Lung (tissue), 12 donors: ENCODE data around the gene UBE2G2. TPM values are rescaled to one million over a fixed set of nuclear protein-coding genes. Genes with fewer than 3 reads are reported as not detected.

Experiments used
- ATAC-seq: fragments of 200-7000 bp; cut with Tn5 transposase; one replicate; pipeline ENCODE4 v1.9.1; 2020; ENCODE audit warnings: moderate number of reproducible peaks; ENCODE audit not compliant: insufficient read depth, low FRiP score
- DNase-seq, 3 donors: peaks; one replicate each; pipeline ENCODE4 v3.0.0-alpha.2; 2013 to 2017
- H3K27ac ChIP-seq, 2 donors: one replicate each; pipeline ENCODE4 v1.5.1; 2013; ENCODE audit warnings: mild to moderate bottlenecking in 2 of 2, moderate library complexity in 2 of 2, control low read depth in 1 of 2, inconsistent platforms in 1 of 2, low read depth in 1 of 2, low read length in 1 of 2
- H3K27me3 ChIP-seq, 3 donors: one replicate each; pipeline ENCODE4 v1.5.1; 2013; ENCODE audit warnings: low read length in 2 of 3; ENCODE audit not compliant: control insufficient read depth in 3 of 3, insufficient read depth in 3 of 3
- H3K36me3 ChIP-seq, 4 donors: one replicate each; pipeline ENCODE4 v1.5.1; 2013; ENCODE audit warnings: low read length in 4 of 4, mild to moderate bottlenecking in 1 of 4, moderate library complexity in 1 of 4; ENCODE audit not compliant: control insufficient read depth in 4 of 4, insufficient read depth in 4 of 4
- H3K4me1 ChIP-seq, 5 donors: one replicate each; pipeline ENCODE4 v1.5.1; 2013; ENCODE audit warnings: low read length in 5 of 5, mild to moderate bottlenecking in 2 of 5, moderate library complexity in 1 of 5; ENCODE audit not compliant: control insufficient read depth in 5 of 5, insufficient read depth in 5 of 5
- H3K4me3 ChIP-seq: one replicate; pipeline ENCODE4 v1.5.1; 2013; ENCODE audit warnings: mild to moderate bottlenecking, control low read depth, moderate library complexity
- H3K9ac ChIP-seq, 2 donors: one replicate each; pipeline ENCODE4 v1.5.1; 2013; ENCODE audit warnings: low read length in 2 of 2, control low read depth in 1 of 2; ENCODE audit not compliant: insufficient read depth in 1 of 2
- H3K9me3 ChIP-seq, 4 donors: one replicate each; pipeline ENCODE4 v1.5.1; 2013; ENCODE audit warnings: low read length in 3 of 4, mild to moderate bottlenecking in 1 of 4, moderate library complexity in 1 of 4; ENCODE audit not compliant: control insufficient read depth in 4 of 4, insufficient read depth in 3 of 4
- WGBS, 2 donors: extraction: QIAGEN DNeasy Blood & Tissue Kit; methylation state at CpG; one replicate each; pipeline ENCODE4 v1.1.7; 2013; 5-methylcytosine and 5-hydroxymethylcytosine counted together
- polyA plus RNA-seq, 2 donors: library from polyadenylated mRNA; stranded (reverse); fragments of 200-250 nt; gene quantifications; one replicate each; pipeline ENCODE4 v1.2.1, GENCODE V29; 2013
- total RNA-seq, 2 donors: library from RNA; depleted of rRNA in 1 of 2; stranded (reverse); fragments of >200 nt in 1 of 2; gene quantifications; one replicate each; pipeline ENCODE4 v1.2.1, GENCODE V29; 2014 to 2021
- TF ChIP-seq, protein P1 (sequence below): IDR thresholded peaks from 2 replicates; pipeline ENCODE4 v1.5.1; 2012; ENCODE audit warnings: mild to moderate bottlenecking; ENCODE audit errors: control extremely low read depth, extremely low read depth
- donor health status: control.
- donor health status: control.
- donor health status: Bipolar disorder and iron deficiency.
- donor health status: healthy.
- donor health status: DM: yes; HTN: yes; CAD: no.

The UBE2G2 gene
- total and polyA plus RNA-seq, 4 donors, result 35.6 to 93.2 (median 67.5) TPM

DNA sequence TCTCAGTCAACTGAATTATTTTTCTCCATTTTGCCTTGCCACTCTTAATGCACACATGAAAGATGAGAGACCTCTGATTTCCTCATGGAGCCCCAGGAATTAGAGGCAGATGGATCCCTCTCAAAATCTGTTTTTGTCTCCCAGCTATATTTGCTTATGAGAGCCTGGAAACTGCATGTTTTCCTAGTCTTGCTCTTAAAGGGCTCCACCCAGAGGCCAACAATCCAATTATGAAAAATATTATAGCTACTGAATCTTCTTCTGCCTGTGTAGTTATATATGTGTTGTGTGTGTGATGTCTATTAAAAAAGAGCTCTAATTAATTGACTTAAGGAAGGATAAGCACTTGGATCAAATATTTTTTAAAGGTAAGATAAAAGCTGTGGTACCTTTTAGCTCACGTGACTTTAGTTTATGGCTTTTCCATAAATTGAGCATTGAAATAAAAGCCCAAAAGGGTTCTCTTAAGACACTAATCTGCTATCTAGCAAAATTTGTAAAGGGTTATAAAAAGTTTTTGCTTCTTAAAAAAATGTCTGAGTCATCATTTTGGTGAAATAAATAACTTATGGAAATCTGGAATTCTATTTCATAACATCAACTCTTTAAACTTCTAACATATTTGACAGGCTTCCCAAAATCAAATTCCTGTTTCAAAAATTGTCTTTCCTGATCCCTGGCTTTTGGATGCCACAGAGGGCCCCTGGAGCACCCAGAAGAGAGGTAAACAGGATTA is 59.0 kb downstream of the UBE2G2 start:
- TF ChIP-seq, protein P1, sequence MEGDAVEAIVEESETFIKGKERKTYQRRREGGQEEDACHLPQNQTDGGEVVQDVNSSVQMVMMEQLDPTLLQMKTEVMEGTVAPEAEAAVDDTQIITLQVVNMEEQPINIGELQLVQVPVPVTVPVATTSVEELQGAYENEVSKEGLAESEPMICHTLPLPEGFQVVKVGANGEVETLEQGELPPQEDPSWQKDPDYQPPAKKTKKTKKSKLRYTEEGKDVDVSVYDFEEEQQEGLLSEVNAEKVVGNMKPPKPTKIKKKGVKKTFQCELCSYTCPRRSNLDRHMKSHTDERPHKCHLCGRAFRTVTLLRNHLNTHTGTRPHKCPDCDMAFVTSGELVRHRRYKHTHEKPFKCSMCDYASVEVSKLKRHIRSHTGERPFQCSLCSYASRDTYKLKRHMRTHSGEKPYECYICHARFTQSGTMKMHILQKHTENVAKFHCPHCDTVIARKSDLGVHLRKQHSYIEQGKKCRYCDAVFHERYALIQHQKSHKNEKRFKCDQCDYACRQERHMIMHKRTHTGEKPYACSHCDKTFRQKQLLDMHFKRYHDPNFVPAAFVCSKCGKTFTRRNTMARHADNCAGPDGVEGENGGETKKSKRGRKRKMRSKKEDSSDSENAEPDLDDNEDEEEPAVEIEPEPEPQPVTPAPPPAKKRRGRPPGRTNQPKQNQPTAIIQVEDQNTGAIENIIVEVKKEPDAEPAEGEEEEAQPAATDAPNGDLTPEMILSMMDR, result no peak
- ATAC-seq (no peak), DNase-seq (no peak)
- WGBS, 2 donors, result 94 to 98% methylated on average over 1 of the region's 1 CpG
- Histone ChIP-seq H3K4me1 (no peaks in the 10 kb centered on the region), H3K4me3 (no peak overlapping the region), H3K36me3 (no peaks in the 10 kb centered on the region), H3K9ac (no peak overlapping the region), H3K9me3 (peaks cover 3 to 21% (median 12%) of the 10 kb centered on the region in 4 donors), H3K27ac (no peak overlapping the region), H3K27me3 (no peaks in the 10 kb centered on the region)

DNA sequence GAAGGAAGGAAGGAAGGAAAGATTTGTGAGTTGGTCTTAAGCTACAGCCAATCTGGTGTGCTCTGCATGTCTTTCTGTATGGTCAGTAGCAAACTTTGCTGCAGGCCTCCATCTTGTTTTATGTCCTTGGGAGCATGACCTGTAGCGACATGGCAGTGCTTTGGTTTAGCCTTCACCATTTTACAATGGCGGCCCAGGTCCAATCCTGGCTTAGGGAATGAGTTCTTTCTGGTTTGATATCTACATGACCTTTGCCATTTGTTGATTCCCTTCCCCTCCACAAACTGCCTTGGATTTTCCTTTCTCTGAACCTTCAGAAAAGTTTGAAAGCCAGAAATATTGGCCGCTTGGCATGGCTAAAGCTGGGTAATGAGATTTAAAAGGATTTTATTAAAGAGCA is 59.7 kb downstream of the UBE2G2 start:
- ATAC-seq, result no peak
- no peaks in the 10 kb centered on the region for H3K27me3 ChIP-seq
- H3K9ac ChIP-seq, result no peak overlapping the region
- DNase-seq, result no peak
- peaks cover 3 to 26% (median 15%) of the 10 kb centered on the region in 4 donors for H3K9me3 ChIP-seq
- H3K4me3 ChIP-seq, result no peak overlapping the region
- no peak overlapping the region for H3K27ac ChIP-seq
- WGBS, 2 donors, result 95 to 96% methylated on average over 3 of the region's 3 CpGs
- no peaks in the 10 kb centered on the region for H3K4me1 ChIP-seq
- no peaks in the 10 kb centered on the region for H3K36me3 ChIP-seq
- TF ChIP-seq, protein P1, result no peak

DNA sequence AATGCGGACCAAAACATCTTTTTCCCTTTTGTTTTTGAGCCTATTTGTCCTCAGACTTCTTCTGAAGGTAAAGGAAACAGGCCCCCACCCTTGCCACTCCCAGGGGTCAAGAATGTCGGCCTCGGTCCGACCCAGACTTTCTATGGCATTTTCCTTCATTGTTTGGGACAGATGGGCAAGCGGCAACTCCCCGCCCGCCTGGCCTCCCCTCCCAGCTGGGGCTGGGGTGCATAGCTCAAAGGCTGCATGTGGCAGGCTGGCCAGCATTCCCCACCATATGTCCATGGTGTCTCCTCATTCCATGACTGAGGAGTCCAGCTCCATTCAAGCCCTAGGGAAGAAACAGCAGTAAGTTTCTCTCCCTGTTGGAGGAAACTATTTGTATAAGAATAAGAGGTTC is 60.9 kb downstream of the UBE2G2 start:
- Histone ChIP-seq H3K27me3 (no peaks in the 10 kb centered on the region), H3K9me3 (peaks cover 3 to 26% (median 18%) of the 10 kb centered on the region in 4 donors), H3K9ac (no peak overlapping the region), H3K27ac (no peak overlapping the region), H3K4me3 (no peak overlapping the region), H3K36me3 (no peaks in the 10 kb centered on the region), H3K4me1 (no peaks in the 10 kb centered on the region)
- ATAC-seq, result no peak
- 74 to 77% methylated on average over 7 of the region's 7 CpGs for WGBS, 2 donors
- TF ChIP-seq, protein P1, result no peak
- DNase-seq, result no peak
